DOHH2 (cell line): ENCODE results near the gene YEATS4.

Experiments
- H3F3A ChIP-seq: fragments of 200-600 bp; sonication (generic), shearing (Covaris generic); 2 replicates; pipeline ENCODE4 v1.6.0; 2016; ENCODE audit warnings: antibody characterized with exemption, mild to moderate bottlenecking; ENCODE audit not compliant: control insufficient read depth, insufficient read depth
- H3K27ac ChIP-seq: fragments of 200-600 bp; sonication (generic); 2 replicates; pipeline ENCODE4 v1.5.1; 2014; ENCODE audit warnings: low read depth, mild to moderate bottlenecking, low read length, moderate library complexity
- H3K27me3 ChIP-seq: fragments of 200-600 bp; sonication (generic); 2 replicates; pipeline ENCODE4 v1.6.1; 2014; ENCODE audit warnings: mild to moderate bottlenecking, low read length, mixed read lengths; ENCODE audit not compliant: control insufficient read depth
- H3K36me3 ChIP-seq: fragments of 200-600 bp; sonication (generic); 2 replicates; pipeline ENCODE4 v1.6.1; 2014; ENCODE audit warnings: mild to moderate bottlenecking, low read length, moderate library complexity, mixed read lengths; ENCODE audit not compliant: control insufficient read depth
- H3K4me1 ChIP-seq: fragments of 200-600 bp; sonication (generic); 2 replicates; pipeline ENCODE4 v1.6.1; 2014; ENCODE audit warnings: mild to moderate bottlenecking, low read length, mixed read lengths; ENCODE audit not compliant: control insufficient read depth
- H3K4me2 ChIP-seq: fragments of 200-600 bp; sonication (generic); 2 replicates; pipeline ENCODE4 v1.6.0; 2014; ENCODE audit warnings: mild to moderate bottlenecking, low read length, moderate library complexity
- H3K4me3 ChIP-seq: fragments of 200-600 bp; sonication (generic); 2 replicates; pipeline ENCODE4 v1.5.1; 2014; ENCODE audit warnings: mild to moderate bottlenecking, low read length, mixed read lengths
- H3K79me2 ChIP-seq: fragments of 200-600 bp; sonication (generic); 2 replicates; pipeline ENCODE4 v1.6.1; 2014; ENCODE audit warnings: mild to moderate bottlenecking, low read length, mixed read lengths; ENCODE audit not compliant: control insufficient read depth
- H3K9me2 ChIP-seq: fragments of 200-600 bp; sonication (generic); replicated peaks from 2 replicates; pipeline ENCODE4 v1.6.1; 2014; ENCODE audit warnings: mild to moderate bottlenecking, low read length, mixed read lengths; ENCODE audit not compliant: control insufficient read depth
- H3K9me3 ChIP-seq: fragments of 200-600 bp; sonication (generic); 2 replicates; pipeline ENCODE4 v1.6.1; 2014; ENCODE audit warnings: antibody characterized with exemption, low read length, mixed read lengths; ENCODE audit not compliant: control insufficient read depth, insufficient read depth
- H4K20me1 ChIP-seq: fragments of 200-600 bp; sonication (generic); 2 replicates; pipeline ENCODE4 v1.6.0; 2014; ENCODE audit warnings: low read depth, mild to moderate bottlenecking, antibody characterized with exemption, low read length, moderate library complexity; ENCODE audit not compliant: control insufficient read depth, insufficient read depth
- EZH2phosphoT487 ChIP-seq: fragments of 200-600 bp; sonication (generic); IDR thresholded peaks from 2 replicates; pipeline ENCODE4 v1.6.1; 2017; ENCODE audit warnings: borderline replicate concordance, mild to moderate bottlenecking, antibody characterized with exemption, low read length, moderate library complexity, mixed read lengths
- TF ChIP-seq, protein P1 (sequence below): fragments of 200-600 bp; sonication (generic); IDR thresholded peaks from one replicate; pipeline ENCODE4 v1.5.1; 2014; ENCODE audit warnings: antibody characterized with exemption, mild to moderate bottlenecking, low read depth, low read length; ENCODE audit not compliant: poor library complexity, severe bottlenecking

YEATS4 gene

GRCh38 chr12:69404851-69405565, 45.5 kb downstream of the YEATS4 start:
- Histone ChIP-seq H3K36me3 (no peaks in the 10 kb centered on the region), H3K79me2 (no peaks in the 10 kb centered on the region), H3K4me3 (no peak overlapping the region), H3K27ac (no peak overlapping the region), H4K20me1 (no peaks in the 10 kb centered on the region), H3F3A (no peaks in the 10 kb centered on the region), H3K9me3 (no peaks in the 10 kb centered on the region), H3K9me2 (no peaks in the 10 kb centered on the region), H3K4me1 (no peaks in the 10 kb centered on the region), H3K4me2 (no peak overlapping the region), H3K27me3 (no peaks in the 10 kb centered on the region)
- TF ChIP-seq EZH2phosphoT487: no peak
- TF ChIP-seq, protein P1, sequence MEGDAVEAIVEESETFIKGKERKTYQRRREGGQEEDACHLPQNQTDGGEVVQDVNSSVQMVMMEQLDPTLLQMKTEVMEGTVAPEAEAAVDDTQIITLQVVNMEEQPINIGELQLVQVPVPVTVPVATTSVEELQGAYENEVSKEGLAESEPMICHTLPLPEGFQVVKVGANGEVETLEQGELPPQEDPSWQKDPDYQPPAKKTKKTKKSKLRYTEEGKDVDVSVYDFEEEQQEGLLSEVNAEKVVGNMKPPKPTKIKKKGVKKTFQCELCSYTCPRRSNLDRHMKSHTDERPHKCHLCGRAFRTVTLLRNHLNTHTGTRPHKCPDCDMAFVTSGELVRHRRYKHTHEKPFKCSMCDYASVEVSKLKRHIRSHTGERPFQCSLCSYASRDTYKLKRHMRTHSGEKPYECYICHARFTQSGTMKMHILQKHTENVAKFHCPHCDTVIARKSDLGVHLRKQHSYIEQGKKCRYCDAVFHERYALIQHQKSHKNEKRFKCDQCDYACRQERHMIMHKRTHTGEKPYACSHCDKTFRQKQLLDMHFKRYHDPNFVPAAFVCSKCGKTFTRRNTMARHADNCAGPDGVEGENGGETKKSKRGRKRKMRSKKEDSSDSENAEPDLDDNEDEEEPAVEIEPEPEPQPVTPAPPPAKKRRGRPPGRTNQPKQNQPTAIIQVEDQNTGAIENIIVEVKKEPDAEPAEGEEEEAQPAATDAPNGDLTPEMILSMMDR: no peak

DNA sequence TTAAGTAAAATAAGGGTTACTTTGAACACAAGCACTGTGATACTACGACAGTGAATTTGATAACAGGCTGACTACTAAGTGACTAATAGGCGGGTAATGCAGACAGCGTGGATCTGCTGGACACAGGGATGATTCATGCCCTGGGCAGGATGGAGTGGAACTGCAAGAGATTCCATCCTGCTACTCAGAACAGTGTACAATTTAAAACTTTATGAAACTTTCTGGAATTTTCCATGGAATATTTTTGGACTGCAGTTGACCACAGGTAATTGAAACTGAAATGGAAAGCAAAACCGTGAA, 46.0 kb downstream of the YEATS4 start:
- no peaks in the 10 kb centered on the region for H3K9me2 ChIP-seq
- H3K27ac ChIP-seq: no peak overlapping the region
- H3K36me3 ChIP-seq: peaks cover 2% of the 10 kb centered on the region; the same call in 1 of the 2 replicates
- no peaks in the 10 kb centered on the region for H3F3A ChIP-seq
- H3K79me2 ChIP-seq: no peaks in the 10 kb centered on the region
- H3K27me3 ChIP-seq: no peaks in the 10 kb centered on the region
- H4K20me1 ChIP-seq: no peaks in the 10 kb centered on the region
- H3K9me3 ChIP-seq: no peaks in the 10 kb centered on the region
- no peak overlapping the region for H3K4me3 ChIP-seq
- no peak overlapping the region for H3K4me2 ChIP-seq
- no peaks in the 10 kb centered on the region for H3K4me1 ChIP-seq
- TF ChIP-seq, protein P1: no peak
- TF ChIP-seq EZH2phosphoT487: no peak

DNA sequence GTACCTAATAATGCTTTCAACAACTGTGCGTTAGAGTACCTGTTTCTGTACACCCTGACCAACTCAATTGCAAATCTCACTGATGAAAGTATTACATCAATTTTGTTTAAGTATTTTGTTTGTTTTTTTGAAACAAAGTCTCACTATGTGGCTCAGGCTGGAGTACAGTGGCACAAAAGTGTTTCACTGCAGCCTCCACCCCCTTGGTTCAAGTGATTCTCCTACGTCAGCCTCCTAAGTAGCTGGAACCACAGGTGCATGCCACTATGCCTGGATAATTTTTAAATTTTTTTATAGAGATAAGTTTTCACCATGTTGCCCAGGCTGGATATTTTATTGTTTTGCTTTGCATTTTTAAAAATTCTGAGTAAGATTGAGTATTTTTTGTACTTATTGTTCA, 46.7 kb downstream of the YEATS4 start:
- no peaks in the 10 kb centered on the region for H3F3A ChIP-seq
- TF ChIP-seq EZH2phosphoT487: no peak
- TF ChIP-seq, protein P1: no peak
- H3K27me3 ChIP-seq: no peaks in the 10 kb centered on the region
- no peaks in the 10 kb centered on the region for H3K9me2 ChIP-seq
- no peaks in the 10 kb centered on the region for H3K9me3 ChIP-seq
- H4K20me1 ChIP-seq: no peaks in the 10 kb centered on the region
- H3K36me3 ChIP-seq: peaks cover 3% of the 10 kb centered on the region; the same call in 1 of the 2 replicates
- no peaks in the 10 kb centered on the region for H3K4me1 ChIP-seq
- no peaks in the 10 kb centered on the region for H3K79me2 ChIP-seq
- H3K4me3 ChIP-seq: no peak overlapping the region
- no peak overlapping the region for H3K4me2 ChIP-seq
- no peak overlapping the region for H3K27ac ChIP-seq
